ENCODE data around the gene VMP1.
A peak's percentile ranks its signal among the peaks of the same experiment; 100 is the strongest.
"Not testable (repeated sequence)": the region's sequence is repeated elsewhere in the genome, so short reads cannot be mapped to it uniquely, and the experiment has no call there.

VMP1 gene

DNA sequence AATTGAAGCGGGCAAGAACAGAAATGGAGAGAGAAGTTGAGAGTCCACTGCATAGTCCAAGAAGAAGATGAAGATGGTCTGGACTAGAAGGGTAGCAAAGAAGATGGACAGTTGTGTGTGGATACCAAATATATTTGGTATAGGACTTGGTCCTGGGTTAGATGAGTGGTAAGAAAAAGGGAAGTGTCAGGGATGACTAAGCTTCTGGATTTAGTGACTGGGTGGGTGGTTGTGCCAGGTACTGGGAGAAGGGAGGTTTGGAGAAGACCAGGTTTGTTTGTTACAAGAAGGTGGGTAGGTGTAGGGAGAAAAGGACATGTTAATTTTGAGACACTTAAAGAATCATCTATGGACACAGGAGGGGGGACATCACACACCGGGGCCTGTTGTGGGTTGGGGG is 5.4 kb downstream of the VMP1 start:
- DNase-seq, result no peak

DNA sequence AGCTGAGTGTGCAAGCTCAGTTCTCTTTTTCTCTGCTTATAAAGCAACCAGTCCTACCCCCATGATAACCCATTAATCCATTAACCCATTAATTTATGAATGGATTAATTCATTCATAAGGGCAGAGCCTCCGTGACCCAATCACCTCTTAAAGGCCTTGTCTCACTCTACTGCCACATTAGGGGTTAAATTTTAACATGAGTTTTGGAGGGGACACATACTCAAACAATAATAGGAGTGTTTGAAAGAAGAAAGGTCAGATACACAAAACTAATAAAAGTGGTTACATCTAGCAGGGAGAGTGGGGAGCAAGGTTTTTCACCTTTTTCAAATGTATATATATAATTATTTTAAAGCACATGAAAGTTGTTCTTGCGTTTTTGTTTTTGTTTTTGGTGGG is 6.8 kb downstream of the VMP1 start:
- no peak for DNase-seq

DNA sequence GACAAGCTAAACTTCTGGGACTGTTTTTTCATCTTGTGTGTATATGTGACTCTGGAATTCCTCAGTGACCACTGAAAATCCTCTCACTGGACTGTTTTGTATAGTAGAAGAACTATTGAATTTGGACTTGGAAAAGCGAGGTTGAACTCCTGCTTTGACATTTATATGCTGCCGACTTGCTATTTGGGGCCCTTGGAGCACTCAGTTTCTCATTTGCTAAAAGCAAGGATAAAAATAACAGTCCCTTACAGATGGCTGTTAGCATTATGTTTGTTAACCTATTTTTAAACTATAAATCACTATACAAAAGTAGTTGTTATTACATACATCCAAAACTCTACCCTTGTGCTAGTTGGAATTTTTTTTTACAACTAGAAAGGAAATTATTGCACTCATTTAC is 9.0 kb downstream of the VMP1 start:
- DNase-seq, result no peak

DNA sequence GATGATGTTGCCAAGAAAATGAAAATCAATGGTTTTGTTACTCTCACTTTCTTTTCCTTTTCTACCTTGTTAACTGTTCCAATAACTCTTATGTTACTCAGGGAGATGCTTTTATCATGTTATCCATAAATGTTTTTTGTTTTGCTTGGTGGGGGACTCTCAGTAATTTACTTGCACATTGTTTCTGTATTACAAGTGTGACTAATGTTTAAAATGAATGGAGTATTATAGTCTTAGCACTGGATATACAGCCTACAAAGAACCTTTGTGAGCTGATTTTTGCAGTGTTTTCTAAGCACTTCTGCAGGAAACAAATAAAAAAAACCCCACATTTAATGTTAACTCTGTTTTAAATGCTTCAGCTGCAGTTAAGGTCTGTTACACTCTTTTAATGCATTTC is 12.1 kb downstream of the VMP1 start:
- no peak for DNase-seq

DNA sequence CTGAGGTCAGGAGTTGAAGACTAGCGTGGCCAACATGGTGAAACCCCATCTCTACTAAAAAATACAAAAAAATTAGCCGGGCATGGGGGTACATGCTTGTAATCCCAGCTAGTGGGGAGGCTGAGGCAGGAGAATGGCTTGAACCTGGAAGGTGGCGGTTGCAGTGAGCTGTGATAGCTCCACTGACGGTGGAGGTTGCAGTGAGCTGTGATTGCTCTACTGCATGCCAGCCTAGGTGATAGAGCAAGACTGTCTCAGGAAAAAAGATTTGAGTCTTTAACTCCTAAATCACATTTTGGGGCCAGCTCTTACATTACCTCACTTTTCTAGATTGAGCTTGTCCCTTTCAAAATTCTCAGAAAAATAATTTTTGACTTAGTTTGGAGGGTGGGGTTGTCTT is 15.2 kb downstream of the VMP1 start:
- DNase-seq, result no peak

DNA sequence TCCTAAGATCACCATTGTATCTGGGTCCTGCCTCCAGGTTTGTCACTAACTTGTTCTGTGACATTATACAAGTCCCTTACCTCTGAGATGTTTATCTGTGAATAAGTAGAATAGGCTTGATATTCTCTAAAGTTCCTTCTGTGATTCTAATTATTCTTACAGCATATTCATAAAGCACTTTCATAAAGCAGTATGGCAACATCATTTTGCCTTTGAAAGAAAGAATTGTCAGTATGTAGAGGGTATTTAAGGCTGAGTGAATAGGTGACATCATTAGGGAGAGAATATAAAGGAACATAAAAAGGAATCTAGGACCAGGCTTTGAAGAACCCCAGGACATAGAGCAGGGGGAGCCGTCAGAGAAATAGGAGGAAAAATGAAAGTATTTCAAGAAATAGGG is 15.6 kb downstream of the VMP1 start:
- no peak for DNase-seq

DNA sequence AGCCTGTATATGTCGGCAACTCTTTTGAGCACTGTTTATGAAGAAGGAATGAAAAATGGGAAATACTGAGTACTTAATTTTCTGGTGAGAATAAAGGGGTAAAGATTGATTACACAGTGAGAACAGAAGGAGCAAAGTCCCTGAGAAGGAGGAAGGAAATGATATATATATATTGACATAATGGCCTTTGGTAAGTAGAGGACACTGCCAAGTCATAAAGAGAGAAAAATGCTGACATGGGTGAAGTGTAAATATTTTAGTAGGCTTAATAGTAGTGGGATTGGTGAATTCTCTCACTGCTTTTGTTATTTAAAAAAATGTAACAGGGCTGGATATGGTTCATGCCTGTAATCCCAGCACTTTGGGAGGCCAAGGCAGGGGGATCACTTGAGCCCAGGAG is 16.2 kb downstream of the VMP1 start:
- DNase-seq, result no peak

DNA sequence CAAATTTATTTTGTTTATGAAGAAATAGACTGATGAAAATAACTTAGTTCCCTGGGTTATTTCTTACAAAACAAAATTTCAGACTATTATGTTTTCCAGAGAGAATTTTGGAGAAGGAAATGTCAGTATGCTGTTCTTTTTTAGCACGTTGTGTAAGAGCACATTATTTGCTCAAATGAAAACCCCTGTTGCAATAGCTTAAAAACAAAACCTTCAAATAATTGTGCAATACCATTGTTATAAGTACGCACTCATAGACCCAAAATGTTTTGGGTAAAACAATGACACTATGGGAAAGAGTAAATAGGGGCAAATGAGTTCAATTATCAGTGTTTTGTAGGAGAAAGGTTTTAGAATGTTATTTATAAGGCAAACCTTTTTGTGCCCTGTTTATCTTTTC is 18.2 kb downstream of the VMP1 start:
- DNase-seq, result no peak

DNA sequence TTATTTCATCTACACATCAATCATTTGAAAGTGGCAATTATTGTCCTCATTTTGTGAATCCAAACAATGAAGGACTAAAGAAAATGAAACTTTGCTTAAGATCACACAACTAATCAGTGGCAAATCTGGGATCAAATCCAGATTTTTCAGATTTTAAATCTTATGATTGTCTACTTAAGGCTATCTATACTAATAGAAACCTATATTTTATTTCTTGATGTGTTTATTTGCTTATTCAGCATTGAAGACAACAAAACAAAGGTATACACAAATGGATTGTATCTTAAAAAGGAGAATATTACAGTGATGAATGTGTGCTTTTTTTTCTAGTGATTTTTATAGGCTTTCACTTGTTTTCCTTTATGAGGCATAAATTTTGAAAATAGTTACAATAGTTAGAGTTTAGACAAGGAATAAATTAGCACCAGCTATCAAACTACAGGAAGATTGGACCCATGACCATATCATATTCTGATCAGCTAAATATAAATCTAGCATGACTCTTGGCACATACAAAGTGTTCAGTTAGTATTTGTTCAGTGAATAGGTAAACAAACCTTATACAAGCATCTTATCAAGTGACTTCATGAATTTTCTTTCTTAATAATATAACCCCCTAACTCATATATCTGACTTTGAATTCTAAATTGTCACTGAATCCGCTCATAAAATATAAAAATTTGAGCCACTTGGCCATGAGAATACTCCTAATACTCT is 20.5 kb downstream of the VMP1 start:
- DNase-seq, result no peak

DNA sequence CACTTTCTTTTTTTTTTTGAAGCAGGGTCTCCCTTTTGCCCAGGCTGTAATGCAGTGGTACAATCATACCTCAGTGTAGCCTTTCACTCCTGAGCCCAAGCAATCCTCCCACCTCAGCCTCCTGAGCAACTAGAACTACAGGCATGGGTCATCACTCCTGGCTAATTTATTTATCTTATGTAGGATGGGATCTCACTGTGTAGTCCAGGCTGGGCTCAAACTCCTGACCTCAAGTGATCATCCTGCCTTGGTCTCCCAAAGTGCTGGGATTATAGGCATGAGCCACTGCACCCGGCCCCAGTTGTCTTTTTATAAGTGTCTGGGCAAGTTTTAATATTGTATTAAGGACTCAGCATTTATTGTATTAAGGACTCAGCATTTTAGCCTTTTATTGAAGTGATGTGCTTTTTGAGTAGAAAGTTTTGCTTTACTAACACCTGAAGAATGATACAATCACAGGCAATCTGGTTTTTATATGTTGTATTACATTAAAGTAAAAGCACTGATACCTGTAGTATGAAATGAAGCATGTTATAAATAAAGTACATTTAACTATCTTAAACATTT is 22.9 kb downstream of the VMP1 start:
- no peak for DNase-seq

DNA sequence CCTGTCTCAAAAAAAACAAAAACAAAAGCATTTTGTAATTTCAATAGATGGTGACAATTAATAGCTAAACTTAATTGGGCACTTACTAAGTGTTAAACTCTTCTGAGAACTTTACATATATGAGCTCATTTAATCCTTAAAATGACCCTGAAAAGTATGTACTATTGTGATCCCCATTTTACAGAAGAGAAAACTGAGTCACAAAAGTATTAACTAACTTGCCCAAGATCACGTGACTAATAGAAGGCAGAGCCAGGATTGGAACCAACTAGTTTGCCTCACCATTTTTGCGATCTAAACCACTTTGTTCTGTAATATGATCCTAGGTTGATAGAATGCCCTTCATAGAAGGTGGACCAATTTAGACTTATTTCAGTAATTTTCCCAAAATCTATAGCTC is 26.2 kb downstream of the VMP1 start:
- no peak for DNase-seq

DNA sequence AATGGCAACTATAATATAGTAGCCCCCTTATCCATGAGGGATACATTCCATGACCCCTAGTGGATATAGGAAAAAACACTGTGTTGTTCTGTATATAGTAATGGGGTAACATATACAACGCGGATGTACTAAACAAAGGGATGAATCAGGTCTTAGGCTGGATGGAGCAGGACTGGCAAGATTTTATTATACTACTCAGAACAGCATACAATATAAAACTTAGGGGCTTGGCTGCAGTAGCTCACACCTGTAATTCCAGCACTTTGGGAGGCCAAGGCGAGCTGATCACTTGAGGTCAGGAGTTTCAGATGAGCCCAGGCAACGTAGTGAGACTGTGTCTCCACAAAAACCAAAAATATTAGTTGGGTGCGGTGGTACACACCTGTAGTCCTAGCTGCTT is 26.8 kb downstream of the VMP1 start:
- DNase-seq, result no peak

DNA sequence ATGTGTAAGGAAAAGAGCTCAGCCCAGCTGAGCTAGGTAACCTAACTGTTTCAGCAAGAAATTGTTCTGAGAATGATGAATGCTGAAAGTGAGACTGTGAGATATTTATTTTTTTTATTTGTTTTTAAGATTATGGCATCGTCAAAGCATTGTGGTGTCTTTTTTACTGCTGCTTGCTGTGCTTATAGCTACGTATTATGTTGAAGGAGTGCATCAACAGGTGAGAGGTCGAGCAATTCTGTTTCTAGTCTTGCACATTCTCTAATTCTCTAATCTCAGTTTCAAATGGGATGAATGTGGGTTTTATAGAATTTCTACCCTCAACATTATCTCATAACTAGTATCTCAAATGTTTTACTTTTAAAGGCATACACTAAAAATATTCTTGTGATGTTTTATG is 29.9 kb downstream of the VMP1 start:
- DNase-seq, result no peak

DNA sequence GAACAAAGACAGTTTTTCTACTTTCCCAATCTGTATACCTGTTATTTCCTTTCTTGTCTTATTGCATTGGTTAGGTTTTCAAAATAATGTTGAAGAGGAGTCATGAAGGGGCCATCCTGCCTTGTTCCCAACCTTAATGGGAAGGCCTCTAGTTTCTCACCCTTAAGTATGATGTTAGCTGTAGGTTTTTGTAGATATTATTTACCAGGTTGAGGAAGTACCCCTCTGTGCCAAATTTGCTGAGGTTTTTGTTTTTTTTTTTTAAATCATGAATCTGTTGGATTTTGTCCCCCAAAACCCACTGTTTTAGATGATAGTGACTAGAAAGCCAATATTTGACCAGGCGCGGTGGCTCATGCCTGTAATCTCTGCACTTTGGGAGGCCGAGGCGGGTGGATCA is 36.4 kb downstream of the VMP1 start:
- DNase-seq, result no peak

DNA sequence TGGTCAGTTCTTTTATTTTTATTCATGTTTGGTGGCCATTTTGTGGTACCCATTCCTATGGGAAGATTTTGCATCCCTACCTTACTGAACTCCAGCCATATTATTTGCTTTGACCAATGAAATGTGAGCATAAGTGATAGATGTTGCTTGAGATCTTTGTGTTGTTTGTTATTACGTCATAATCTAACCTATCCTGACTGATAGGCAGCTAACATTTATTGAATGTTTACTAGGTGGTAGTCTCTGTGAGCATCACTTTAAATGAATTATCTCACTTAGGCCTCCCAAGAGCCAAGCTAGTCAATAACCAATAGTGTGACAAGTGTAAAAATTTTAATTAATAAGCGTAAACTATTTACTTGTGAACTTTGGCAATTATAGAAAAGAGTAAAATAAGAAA is 37.6 kb downstream of the VMP1 start:
- no peak for DNase-seq

DNA sequence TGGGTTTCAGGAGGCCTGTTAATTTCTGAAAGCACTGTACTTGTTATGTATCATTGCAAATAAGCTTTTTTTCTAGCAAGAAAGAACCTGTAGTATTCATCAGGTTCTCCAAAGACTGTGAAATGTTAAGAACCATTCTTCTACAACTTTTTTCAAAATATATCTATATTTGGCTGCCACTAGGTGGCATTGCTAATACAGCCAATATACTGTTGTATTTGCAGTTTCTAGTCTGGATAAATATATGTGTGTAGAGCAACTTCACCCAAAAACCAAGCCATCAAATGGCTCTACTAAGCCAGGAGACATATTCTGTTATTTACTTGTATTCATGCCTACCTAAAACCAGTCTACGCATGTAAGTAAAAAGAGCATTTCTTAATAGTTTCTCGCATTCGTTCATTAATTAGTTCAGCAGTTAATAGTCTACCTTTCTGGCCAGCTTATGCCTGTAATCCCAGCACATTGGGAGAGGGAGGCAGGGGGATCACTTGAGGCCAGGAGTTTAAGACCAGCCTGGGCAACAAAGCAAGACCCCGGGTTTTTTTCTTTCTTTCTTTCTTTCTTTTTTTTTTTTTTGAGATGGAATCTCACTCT is 39.5 kb downstream of the VMP1 start:
- DNase-seq, result peak; percentile 9

DNA sequence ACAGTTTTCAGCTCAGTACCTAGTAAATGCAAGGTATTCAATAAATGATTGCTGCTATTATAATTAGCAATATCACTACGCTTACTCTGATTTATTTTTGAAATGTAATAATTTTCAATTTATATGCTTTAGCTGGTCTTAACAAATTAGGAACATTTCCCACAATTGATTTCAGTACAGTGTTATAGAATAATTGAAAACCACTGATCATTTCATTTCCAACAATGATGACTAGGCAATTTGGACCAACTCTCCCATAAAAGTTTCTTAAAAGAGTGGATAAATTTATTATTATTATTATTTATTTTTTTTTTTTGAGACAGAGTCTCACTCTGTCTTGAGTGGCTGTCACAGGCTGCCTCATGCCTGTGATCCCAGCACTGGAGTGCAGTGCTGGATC is 41.1 kb downstream of the VMP1 start:
- no peak for DNase-seq

DNA sequence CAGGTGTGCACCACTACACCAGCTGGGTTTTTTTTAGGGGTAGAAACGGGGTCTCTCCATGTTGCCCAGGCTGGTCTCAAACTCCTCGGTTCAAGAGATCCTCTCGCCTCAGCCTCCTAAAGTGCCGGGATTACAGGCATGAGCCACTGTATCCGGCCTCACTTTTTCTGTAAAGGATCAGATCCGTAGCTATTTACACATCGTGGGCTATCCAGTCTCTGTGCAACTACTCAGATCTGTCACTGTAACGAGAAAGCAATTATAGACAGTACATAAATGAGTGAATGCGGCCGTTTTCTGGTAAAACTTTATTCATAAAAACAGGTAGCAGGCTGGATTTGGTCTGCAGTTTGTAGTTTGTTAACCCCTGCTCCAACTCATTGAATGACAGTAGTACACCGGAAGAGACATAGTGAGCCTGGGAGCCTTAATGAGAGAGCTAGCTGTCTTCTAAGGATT is 44.5 kb downstream of the VMP1 start:
- DNase-seq, result no peak

DNA sequence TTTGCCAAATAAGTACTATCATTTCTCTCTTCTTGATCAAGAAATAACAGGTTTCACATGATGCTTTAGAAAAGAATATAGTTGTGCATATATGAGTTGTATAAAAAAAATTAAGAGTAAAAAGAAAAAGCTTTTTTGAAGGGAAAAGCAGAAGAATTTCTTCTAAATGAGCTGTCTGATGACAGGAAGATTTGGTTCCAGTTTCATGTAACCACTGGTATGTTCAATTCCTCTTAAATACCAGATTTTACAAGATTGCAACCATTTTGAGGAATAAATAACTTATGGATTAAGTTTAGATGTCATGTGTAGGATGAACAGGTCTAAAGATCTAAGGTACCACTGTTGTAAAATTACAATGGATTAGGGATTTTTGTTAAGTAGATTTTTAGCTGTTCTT is 45.0 kb downstream of the VMP1 start:
- DNase-seq, result no peak

DNA sequence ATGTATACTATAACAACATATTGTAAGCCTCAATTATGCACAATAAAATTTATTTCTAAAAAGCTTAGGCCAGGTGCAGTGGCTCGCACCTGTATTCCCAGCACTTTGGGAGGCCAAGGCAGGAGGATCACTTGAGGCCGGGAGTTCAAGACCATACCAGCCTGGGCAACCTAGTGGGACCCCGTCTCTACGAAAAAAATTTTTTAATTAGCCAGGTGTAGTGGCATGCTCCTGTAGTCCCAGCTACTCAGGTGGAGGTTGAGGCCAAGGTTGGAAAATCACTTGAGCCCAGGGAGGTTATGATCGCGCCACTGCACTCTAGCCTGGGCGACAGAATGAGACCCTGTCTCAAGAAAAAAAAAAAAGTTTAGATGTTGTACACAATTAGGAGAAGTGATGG is 45.5 kb downstream of the VMP1 start:
- no peak for DNase-seq

DNA sequence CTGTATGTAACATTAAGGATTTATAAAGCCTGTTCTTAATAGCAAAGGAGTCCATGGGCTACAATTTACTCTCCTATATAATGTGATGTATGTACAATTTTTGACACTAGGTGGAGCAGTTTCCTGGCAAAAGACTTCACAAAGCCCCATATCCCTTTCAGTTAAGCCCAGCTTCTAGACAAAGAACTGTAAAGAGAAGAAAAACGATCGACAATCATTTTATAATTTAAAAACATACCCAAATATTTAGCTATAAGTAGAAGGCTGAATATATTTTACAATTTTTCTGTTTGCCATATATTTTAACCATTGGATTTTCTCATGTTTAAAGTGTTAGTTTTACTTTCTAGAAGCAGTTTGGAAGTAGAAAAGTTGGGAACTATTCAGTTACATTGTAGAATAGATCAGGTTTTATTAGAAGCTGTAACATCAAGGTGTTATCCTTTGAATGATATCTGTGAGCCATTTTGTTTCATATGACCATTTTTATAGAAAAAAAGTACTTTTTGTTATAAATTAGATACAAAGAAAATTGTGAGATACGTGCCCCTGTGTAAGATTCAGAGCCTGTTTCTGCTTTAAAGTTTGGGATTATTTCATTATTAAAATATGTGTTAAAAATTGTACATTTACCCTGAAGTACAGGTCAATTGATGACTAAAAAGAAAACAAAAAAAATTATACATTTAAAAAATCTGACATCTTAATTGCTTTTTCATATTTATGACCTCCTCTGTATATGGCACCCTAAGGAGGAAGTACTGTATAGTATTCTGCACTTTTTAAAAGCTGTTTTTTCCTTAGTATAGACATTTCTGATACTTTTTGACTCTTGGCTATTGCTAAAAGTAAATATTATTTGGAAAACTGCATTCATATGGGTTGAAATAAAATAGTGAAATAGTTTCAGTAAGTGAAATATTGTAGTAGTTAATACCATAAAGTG is 46.3 kb downstream of the VMP1 start:
- peak; percentile 92 for DNase-seq

DNA sequence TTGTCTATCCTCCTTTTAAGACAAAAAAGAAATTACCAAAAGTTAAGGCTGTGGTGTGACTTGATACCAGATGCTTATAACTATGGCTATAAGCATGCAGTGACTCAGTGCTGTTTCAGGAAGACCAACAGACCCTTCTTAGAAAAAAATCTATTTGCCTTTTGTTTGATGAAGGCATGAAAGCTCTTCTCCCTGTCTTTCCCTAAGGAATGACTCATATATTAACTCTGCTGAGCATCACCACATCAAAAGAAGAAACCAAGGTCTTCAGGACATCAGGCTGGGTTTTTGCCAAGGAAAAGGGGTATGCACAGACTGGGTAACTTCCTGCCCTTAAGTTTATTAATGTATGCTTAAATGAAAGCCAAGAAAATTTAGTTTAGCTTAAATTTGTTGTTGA is 47.1 kb downstream of the VMP1 start:
- no peak for DNase-seq

DNA sequence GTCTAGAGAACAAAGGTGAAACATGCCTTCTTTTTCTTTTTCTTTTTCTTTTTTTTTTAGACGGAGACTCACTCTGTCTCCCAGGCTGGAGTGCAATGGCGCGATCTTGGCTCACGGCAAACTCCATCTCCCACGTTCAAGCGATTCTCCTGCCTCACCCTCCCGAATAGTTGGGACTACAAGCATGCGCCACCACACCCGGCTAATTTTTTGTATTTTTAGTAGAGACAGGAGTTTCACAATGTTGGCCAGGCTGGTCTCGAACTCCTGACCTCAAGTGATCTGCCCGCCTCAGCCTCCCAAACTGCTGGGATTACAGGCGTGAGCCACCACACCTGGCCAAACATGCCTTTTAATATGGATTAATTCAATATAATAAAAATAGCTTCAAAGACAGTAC is 47.6 kb downstream of the VMP1 start:
- DNase-seq, result not testable (repeated sequence)

Measured in NCI-H1694 (cell line).